T-helper 1 cell treated with Interleukin-12 subunit alpha and Interleukin-12 subunit beta and Interleukin-4 antibody, amounts not matched to agents 30 μg/mL and 1 μg/mL, for 36 hours (primary cell): ENCODE results near the gene SPCS2.

Experiments used
- H3K27ac Mint-ChIP-seq: one replicate; pipeline ENCODE4 v1.8.0; 2021; ENCODE audit warnings: mild to moderate bottlenecking, mixed read lengths
- H3K27me3 Mint-ChIP-seq: one replicate; pipeline ENCODE4 v1.8.0; 2021; ENCODE audit warnings: low read depth, mixed read lengths
- H3K36me3 Mint-ChIP-seq: one replicate; pipeline ENCODE4 v1.8.0; 2021; ENCODE audit warnings: low read depth, mixed read lengths
- H3K4me1 Mint-ChIP-seq: one replicate; pipeline ENCODE4 v1.8.0; 2021; ENCODE audit warnings: low read depth, mixed read lengths
- H3K4me3 Mint-ChIP-seq: one replicate; pipeline ENCODE4 v1.8.0; 2021; ENCODE audit warnings: mild to moderate bottlenecking, moderate library complexity, mixed read lengths
- H3K9me3 Mint-ChIP-seq: one replicate; pipeline ENCODE4 v1.8.0; 2021; ENCODE audit warnings: mixed read lengths

SPCS2 gene

DNA sequence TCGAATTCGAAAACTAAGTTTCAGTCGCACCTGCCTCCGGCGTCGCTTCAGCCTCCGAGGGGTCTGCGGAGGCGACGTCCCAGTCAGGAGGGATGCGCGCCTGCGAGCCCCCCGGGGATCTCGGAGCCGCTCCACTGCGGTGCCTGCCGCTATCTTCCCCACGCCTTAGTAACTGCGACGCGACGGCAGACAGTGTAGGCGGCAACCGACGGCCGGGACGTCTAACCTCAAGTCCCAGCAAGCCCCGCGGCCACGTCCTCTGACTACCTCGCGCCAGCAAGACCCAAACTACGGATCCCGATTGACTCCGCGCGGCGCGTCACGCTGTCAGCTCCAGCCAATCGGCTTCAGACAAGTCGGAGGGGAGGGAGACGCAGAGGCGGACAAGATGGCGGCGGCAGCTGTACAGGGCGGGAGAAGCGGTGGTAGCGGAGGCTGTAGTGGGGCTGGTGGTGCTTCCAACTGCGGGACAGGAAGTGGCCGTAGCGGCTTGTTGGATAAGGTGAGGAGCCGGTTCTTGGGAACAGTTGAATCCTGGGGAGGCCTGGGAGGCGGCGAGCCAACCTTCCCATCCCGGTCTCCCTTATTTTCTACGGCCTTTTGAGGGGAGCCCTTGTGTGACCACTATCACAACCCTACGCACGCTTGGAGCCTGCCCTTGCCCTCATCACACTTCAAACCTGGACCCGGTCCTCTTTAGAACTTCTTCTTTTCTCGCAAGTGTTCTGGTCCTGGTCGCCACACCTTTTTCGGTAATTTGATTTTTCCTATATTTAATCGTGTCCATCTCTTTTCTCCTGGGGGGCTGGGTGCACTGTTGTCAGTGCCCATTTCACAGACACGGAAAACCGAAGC lies at the start of gene SPCS2, which contains the start of gene XRRA1:
TSS of gene SPCS2 (plus strand) at position 369 of the 855 bp plus-strand sequence. CDS start at position 389, 20 bp downstream.
TSS of gene XRRA1 (minus strand) at position 194 of the 855 bp plus-strand sequence. CDS start 8,213 bp downstream, outside the sequence.
- Mint-ChIP-seq H3K27ac (peak within 1 kb of the TSS; percentile 96), H3K27me3 (no peaks in the 10 kb centered on the region), H3K4me1 (peaks cover 31% of the 10 kb centered on the region), H3K36me3 (peaks cover 21% of the 10 kb centered on the region), H3K4me3 (peak within 1 kb of the TSS; percentile 98), H3K9me3 (no peaks in the 10 kb centered on the region)

DNA sequence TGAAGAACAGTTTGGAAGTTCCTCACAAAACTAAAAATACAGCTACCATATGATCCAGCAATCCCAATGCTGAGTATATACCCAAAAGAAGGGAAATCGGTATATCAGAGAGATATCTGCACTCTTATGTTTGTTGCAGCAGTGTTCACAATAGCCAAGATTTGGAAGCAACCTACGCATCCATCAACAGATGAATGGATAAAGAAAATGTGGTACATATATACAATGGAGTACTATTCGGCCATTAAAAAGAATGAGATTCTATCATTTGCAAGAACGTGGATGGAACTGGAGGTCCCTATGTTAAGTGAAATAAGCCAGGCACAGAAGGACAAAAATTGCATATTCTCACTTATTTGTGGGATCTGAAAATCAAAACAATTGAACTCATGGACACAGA lies 46.7 kb upstream of the SPCS2 start:
- H3K27me3 Mint-ChIP-seq = no peaks in the 10 kb centered on the region
- H3K27ac Mint-ChIP-seq = no peak overlapping the region
- H3K36me3 Mint-ChIP-seq = peaks cover 27% of the 10 kb centered on the region

DNA sequence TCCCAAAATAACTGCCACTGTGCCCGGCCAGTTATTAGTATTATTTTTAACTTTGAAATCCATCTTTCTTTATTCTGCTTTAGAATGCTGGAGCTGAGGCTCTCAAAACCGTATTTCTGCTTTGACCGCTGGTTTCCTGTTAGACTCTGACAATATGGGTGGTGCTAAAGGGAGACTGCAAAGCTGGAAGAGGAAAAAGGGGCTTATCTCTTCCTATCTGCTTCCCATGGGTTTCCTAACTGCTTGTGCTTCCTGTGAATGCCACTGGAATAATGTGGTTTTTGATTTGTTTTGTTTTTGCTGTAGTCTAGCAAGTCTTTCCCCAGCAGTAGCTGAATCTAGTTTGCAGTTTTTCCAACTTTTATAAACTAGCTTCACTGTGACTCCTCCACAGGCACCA lies 43.7 kb upstream of the SPCS2 start:
- Mint-ChIP-seq H3K4me1 (no peaks in the 10 kb centered on the region), H3K27me3 (no peaks in the 10 kb centered on the region), H3K36me3 (peaks cover 17% of the 10 kb centered on the region), H3K27ac (no peak overlapping the region), H3K9me3 (peaks cover 20% of the 10 kb centered on the region), H3K4me3 (no peak overlapping the region)

More for the DNA sequence above, 46.7 kb upstream of the SPCS2 start:
- H3K4me3 Mint-ChIP-seq = no peak overlapping the region
- no peaks in the 10 kb centered on the region for H3K4me1 Mint-ChIP-seq
- H3K9me3 Mint-ChIP-seq = peaks cover 38% of the 10 kb centered on the region

DNA sequence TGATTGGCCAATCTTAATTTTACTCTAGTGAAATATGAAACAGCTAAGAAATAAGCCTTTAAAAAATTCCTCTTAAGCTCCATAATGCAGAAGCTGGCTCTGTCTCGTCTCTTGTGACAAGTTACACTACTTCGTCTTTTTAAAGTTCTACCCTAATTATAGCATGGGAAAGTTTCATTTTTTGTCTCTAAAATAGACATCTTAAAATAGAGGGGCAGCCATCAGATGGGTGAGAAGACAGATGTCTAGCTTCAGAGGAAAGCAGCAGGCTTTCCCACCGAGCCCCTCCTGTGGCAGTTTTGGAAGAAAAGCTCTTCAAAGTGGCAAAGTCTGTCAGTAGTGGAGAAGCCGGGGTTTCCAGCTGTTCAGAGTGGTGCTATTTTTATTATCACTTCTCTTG lies 39.7 kb upstream of the SPCS2 start:
- Mint-ChIP-seq H3K27ac (no peak overlapping the region), H3K27me3 (no peaks in the 10 kb centered on the region), H3K4me3 (no peak overlapping the region), H3K4me1 (no peaks in the 10 kb centered on the region), H3K9me3 (no peaks in the 10 kb centered on the region), H3K36me3 (peaks cover 14% of the 10 kb centered on the region)

DNA sequence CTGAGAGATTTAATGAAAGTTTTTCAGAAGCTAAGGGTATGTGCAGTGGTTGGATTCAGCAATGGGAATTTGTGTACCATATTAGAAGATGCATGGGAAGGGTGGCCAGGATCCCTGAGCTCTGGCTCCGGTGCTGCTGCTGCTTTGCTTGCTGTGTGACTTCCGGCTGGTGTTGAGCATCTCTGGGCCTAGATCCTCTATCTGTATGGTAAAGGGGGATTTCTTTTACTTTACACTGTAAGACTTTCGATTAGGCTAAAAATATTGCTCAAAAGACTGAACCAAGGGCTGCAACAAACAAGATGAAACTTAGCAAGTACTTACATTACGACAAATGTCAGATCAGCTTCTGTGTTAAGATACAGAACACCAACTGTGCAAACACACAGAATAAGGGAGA lies 39.3 kb upstream of the SPCS2 start:
- no peaks in the 10 kb centered on the region for H3K27me3 Mint-ChIP-seq
- no peak overlapping the region for H3K4me3 Mint-ChIP-seq
- no peaks in the 10 kb centered on the region for H3K4me1 Mint-ChIP-seq
- no peak overlapping the region for H3K27ac Mint-ChIP-seq
- no peaks in the 10 kb centered on the region for H3K9me3 Mint-ChIP-seq
- peaks cover 15% of the 10 kb centered on the region for H3K36me3 Mint-ChIP-seq

DNA sequence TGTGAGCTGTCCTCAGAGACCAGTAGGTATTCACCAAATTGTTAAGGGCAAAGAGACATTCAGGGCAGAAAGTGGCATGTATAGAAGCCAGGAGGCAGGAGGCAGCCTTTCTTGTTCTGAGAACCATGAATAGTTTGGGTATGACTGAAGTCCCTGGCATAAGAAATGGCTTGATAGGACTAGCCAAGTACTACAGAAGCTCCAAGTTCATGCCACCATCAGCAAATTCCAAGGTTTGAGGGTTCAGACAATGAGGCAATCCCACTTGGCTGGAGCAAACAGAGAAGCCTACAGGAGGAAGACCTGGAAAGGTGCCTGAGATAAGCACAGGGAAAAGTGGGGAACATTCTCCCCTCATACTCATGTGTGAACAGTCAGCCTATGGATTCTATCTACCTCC lies 25.9 kb upstream of the SPCS2 start:
- H3K4me1 Mint-ChIP-seq = peaks cover 19% of the 10 kb centered on the region
- H3K4me3 Mint-ChIP-seq = no peak overlapping the region
- peaks cover 12% of the 10 kb centered on the region for H3K36me3 Mint-ChIP-seq
- no peaks in the 10 kb centered on the region for H3K27me3 Mint-ChIP-seq
- no peaks in the 10 kb centered on the region for H3K9me3 Mint-ChIP-seq
- H3K27ac Mint-ChIP-seq = no peak overlapping the region

DNA sequence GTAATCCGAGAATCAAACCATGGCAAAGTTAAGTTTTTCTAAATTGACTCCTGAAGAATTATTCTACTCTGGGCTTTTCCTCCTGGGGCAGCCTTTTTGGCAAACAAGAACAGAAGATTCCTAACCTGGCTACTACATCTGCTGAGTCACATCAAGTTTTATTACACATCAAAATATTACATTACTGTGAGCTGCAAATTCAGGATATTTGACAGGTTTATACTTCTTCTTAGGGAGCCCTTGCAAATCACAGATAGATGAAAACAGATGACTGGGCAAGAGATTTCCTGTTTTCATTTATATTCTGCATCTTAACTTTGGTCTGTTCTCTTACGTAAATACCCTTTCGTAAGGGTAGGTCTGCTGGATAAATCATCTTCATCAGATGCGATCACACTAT lies 23.8 kb upstream of the SPCS2 start:
- H3K36me3 Mint-ChIP-seq = peaks cover 3% of the 10 kb centered on the region
- no peaks in the 10 kb centered on the region for H3K9me3 Mint-ChIP-seq
- H3K4me1 Mint-ChIP-seq = peaks cover 19% of the 10 kb centered on the region
- no peak overlapping the region for H3K4me3 Mint-ChIP-seq
- H3K27me3 Mint-ChIP-seq = no peaks in the 10 kb centered on the region
- H3K27ac Mint-ChIP-seq = no peak overlapping the region

GRCh38 chr11:74926304-74927030 lies 22.6 kb upstream of the SPCS2 start:
- Mint-ChIP-seq H3K9me3 (no peaks in the 10 kb centered on the region), H3K36me3 (no peaks in the 10 kb centered on the region), H3K27ac (peak overlapping the region; percentile 52), H3K4me3 (no peak overlapping the region), H3K4me1 (peaks cover 19% of the 10 kb centered on the region), H3K27me3 (no peaks in the 10 kb centered on the region)

DNA sequence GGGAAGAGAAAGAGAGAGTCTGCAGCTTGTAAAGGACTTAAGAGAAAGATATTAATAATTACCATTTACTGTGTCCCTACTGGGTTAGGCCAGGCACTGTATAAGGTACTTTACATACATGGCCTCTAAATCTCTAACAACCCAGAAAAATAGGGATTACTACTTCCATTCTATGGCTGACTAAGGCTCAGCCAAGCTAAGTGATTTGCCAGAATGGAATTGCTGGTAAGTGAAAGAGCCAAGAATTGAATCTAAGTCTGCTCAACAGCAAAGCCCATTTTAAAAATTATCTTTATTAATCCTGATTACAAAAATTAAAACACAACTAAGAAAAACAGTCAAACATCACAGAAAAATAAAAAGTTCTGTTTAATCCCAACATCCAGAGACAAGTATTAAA lies 21.6 kb upstream of the SPCS2 start:
- H3K4me3 Mint-ChIP-seq = no peak overlapping the region
- no peaks in the 10 kb centered on the region for H3K27me3 Mint-ChIP-seq
- no peak overlapping the region for H3K27ac Mint-ChIP-seq
- no peaks in the 10 kb centered on the region for H3K9me3 Mint-ChIP-seq
- peaks cover 23% of the 10 kb centered on the region for H3K4me1 Mint-ChIP-seq
- H3K36me3 Mint-ChIP-seq = no peaks in the 10 kb centered on the region

DNA sequence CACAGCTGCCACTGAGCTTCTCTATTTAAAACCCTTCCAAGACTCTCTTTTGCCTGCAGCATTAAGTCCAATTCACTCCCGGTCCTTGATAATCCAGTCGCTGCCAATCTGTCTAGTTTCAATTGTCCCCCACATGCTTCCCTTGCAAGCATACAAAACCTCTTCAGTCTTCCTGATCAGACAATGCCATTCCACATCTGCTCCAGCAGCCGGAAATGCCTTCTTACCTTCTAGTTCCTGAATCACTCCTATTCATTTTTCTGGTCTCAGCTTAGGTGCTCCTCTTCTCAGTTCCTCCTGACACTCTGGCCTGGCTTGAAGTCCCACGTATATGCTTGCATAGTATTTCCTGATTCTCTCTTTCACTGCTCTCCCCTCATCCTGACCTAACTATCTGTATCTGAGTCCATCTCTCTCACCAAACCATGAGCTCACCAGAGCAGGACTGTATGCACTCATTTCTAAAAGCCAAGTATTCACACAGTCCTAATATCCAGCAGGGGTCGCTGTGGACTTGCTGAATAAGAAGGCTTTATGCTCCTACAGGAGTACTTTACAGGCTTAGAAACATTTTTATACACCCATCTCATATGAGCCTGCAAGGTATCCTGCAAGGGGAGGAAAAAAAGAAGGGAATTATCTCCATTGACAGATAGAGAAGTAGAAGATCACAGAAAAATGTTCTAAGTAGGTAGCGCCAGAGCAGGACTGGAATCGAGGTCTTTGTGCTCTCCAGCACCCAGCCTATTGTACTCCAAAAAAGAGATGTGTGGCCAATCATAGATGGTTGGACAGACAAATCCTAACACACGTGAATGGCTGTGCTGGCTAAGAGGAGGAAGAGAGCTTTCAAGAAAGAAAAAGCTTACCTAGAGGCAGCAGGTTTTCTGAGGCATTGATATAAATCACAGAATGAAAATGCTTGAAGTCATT lies 19.4 kb upstream of the SPCS2 start:
- no peak overlapping the region for H3K27ac Mint-ChIP-seq
- H3K27me3 Mint-ChIP-seq = no peaks in the 10 kb centered on the region
- H3K4me3 Mint-ChIP-seq = no peak overlapping the region
- no peaks in the 10 kb centered on the region for H3K9me3 Mint-ChIP-seq
- H3K36me3 Mint-ChIP-seq = peaks cover 6% of the 10 kb centered on the region
- peaks cover 32% of the 10 kb centered on the region for H3K4me1 Mint-ChIP-seq

DNA sequence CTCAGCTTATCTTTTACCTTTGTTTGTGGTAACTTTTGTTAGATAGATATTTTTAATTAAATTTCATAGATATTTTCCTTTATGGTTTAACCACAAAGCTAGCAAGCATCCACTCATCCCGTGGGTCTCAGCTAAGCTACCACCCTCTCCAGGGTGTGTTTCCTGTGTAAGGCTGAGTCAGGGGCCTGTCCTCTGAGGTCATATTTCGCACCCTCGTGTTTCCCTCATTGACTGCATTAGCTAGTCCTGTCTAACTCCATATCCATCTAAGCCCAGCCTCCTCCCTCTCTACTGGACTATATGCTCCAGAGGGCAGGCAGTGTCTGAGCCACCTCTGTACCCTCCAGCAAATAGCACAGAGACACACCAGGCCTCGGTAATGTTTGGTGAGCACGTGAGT lies 16.9 kb upstream of the SPCS2 start:
- peaks cover 14% of the 10 kb centered on the region for H3K36me3 Mint-ChIP-seq
- H3K4me3 Mint-ChIP-seq = no peak overlapping the region
- H3K27me3 Mint-ChIP-seq = no peaks in the 10 kb centered on the region
- H3K27ac Mint-ChIP-seq = peak overlapping the region; percentile 49
- H3K9me3 Mint-ChIP-seq = no peaks in the 10 kb centered on the region
- H3K4me1 Mint-ChIP-seq = peaks cover 16% of the 10 kb centered on the region

DNA sequence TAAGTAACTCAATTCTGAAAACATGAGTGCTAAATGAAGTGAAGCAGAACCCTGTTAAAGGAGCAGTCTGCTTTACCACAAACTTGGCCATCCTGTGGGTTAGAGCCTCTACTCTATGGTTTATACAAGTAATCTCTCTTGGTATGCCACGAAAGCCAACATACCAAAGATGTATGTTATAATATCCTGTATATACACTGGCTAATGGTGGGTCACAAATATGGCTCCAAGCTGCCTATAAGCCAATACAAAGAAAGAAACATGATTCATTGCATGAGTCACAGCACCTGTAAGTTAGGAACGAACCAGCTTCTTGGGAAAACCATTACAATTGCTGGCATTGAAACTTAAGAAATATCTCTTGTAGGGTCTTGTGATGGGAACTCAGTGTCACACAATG lies 16.3 kb upstream of the SPCS2 start:
- Mint-ChIP-seq H3K9me3 (no peaks in the 10 kb centered on the region), H3K27me3 (no peaks in the 10 kb centered on the region), H3K4me1 (peaks cover 13% of the 10 kb centered on the region), H3K27ac (no peak overlapping the region), H3K36me3 (peaks cover 14% of the 10 kb centered on the region), H3K4me3 (no peak overlapping the region)

DNA sequence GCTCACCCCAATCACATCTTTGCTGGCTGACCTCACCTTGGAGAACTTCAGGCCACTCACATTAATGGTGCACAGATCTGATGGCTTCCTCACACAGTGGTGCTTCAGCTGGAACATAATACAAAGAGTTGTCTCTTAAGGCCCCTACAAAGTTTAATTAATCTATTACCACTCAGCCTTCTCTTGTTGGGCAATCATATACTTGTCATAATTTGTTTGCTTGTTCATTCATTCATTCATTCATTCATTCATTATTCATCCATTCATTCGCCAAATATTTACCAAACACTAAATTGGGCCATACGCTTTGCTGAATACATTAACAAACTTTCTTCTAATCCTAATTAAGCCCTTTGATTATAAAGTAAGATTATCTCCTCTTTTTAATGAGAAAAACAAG lies 15.3 kb upstream of the SPCS2 start:
- peaks cover 14% of the 10 kb centered on the region for H3K36me3 Mint-ChIP-seq
- H3K4me1 Mint-ChIP-seq = peaks cover 13% of the 10 kb centered on the region
- H3K4me3 Mint-ChIP-seq = no peak overlapping the region
- no peaks in the 10 kb centered on the region for H3K9me3 Mint-ChIP-seq
- no peaks in the 10 kb centered on the region for H3K27me3 Mint-ChIP-seq
- no peak overlapping the region for H3K27ac Mint-ChIP-seq

DNA sequence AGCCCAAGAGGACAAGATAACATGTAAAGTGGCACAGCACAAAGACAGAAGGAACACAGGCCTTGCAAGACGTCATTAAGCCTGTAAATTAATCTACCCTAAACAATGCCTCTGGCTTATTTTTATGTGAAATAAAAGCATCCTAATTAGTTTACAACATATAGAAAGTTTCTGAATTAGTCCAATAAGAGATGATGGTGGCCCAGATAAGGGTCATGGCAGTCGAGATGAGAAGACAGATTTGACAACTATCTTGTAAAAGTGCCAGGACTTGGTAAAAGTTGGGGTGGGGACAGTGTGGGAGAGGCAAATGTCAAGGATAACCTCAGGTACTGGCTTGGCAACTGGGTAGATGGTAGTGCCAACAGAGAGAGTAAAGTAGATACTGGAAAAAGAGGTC lies 13.8 kb upstream of the SPCS2 start:
- H3K36me3 Mint-ChIP-seq = peaks cover 16% of the 10 kb centered on the region
- peaks cover 13% of the 10 kb centered on the region for H3K4me1 Mint-ChIP-seq
- H3K27me3 Mint-ChIP-seq = no peaks in the 10 kb centered on the region
- H3K4me3 Mint-ChIP-seq = no peak overlapping the region
- no peak overlapping the region for H3K27ac Mint-ChIP-seq
- no peaks in the 10 kb centered on the region for H3K9me3 Mint-ChIP-seq
